ENCODE data around the gene CYP1A2. TPM values are rescaled to one million over a fixed set of nuclear protein-coding genes. Genes with fewer than 3 reads are reported as not detected.

CYP1A2 gene
- total and polyA plus RNA-seq, 2 of the 13 experiments (the other 11 are each of a cell fraction or from before 2014, with no cell fraction given) = 0.07 TPM; not detected in 1

GRCh38 chr15:74799856-74800558 is 51.4 kb downstream of the CYP1A2 start (continued):
- no peak for TF ChIP-seq NFKBIZ (CRISPR knock-in tag; IDR thresholded peaks at IDR 0.05)
- no peak for TF ChIP-seq ERF (CRISPR knock-in tag; IDR thresholded peaks at IDR 0.05)
- TF ChIP-seq, protein P1, sequence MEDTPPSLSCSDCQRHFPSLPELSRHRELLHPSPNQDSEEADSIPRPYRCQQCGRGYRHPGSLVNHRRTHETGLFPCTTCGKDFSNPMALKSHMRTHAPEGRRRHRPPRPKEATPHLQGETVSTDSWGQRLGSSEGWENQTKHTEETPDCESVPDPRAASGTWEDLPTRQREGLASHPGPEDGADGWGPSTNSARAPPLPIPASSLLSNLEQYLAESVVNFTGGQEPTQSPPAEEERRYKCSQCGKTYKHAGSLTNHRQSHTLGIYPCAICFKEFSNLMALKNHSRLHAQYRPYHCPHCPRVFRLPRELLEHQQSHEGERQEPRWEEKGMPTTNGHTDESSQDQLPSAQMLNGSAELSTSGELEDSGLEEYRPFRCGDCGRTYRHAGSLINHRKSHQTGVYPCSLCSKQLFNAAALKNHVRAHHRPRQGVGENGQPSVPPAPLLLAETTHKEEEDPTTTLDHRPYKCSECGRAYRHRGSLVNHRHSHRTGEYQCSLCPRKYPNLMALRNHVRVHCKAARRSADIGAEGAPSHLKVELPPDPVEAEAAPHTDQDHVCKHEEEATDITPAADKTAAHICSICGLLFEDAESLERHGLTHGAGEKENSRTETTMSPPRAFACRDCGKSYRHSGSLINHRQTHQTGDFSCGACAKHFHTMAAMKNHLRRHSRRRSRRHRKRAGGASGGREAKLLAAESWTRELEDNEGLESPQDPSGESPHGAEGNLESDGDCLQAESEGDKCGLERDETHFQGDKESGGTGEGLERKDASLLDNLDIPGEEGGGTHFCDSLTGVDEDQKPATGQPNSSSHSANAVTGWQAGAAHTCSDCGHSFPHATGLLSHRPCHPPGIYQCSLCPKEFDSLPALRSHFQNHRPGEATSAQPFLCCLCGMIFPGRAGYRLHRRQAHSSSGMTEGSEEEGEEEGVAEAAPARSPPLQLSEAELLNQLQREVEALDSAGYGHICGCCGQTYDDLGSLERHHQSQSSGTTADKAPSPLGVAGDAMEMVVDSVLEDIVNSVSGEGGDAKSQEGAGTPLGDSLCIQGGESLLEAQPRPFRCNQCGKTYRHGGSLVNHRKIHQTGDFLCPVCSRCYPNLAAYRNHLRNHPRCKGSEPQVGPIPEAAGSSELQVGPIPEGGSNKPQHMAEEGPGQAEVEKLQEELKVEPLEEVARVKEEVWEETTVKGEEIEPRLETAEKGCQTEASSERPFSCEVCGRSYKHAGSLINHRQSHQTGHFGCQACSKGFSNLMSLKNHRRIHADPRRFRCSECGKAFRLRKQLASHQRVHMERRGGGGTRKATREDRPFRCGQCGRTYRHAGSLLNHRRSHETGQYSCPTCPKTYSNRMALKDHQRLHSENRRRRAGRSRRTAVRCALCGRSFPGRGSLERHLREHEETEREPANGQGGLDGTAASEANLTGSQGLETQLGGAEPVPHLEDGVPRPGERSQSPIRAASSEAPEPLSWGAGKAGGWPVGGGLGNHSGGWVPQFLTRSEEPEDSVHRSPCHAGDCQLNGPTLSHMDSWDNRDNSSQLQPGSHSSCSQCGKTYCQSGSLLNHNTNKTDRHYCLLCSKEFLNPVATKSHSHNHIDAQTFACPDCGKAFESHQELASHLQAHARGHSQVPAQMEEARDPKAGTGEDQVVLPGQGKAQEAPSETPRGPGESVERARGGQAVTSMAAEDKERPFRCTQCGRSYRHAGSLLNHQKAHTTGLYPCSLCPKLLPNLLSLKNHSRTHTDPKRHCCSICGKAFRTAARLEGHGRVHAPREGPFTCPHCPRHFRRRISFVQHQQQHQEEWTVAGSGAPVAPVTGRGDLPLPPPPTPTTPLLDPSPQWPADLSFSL (CRISPR knock-in tag; IDR thresholded peaks at IDR 0.05) = no peak
- TF ChIP-seq ZNF331 (CRISPR knock-in tag; IDR thresholded peaks at IDR 0.05) = no peak
- TF ChIP-seq NFE2L1 (CRISPR knock-in tag; IDR thresholded peaks at IDR 0.05; ENCODE audit: borderline replicate concordance) = no peak
- TF ChIP-seq CBX5 (CRISPR knock-in tag; IDR thresholded peaks at IDR 0.05; ENCODE audit: borderline replicate concordance) = no peak
- no peak; the same call in 1 of the 2 replicates for TF ChIP-seq RXRA (CRISPR knock-in tag; IDR thresholded peaks at IDR 0.05)
- no peak for TF ChIP-seq ZNF879 (CRISPR knock-in tag; IDR thresholded peaks at IDR 0.05)
- no peak for TF ChIP-seq ZNF333 (CRISPR knock-in tag; IDR thresholded peaks at IDR 0.05; ENCODE audit: borderline replicate concordance)
- TF ChIP-seq ZNF235 (CRISPR knock-in tag; IDR thresholded peaks at IDR 0.05; ENCODE audit: borderline replicate concordance) = no peak
- no peak for TF ChIP-seq KLF13 (CRISPR knock-in tag; IDR thresholded peaks at IDR 0.05)
- no peak for TF ChIP-seq SMARCE1 (IDR thresholded peaks at IDR 0.05; ENCODE audit: borderline replicate concordance)
- TF ChIP-seq THYN1 (CRISPR knock-in tag; IDR thresholded peaks at IDR 0.05; ENCODE audit: borderline replicate concordance, low read depth) = no peak
- TF ChIP-seq, protein P2, sequence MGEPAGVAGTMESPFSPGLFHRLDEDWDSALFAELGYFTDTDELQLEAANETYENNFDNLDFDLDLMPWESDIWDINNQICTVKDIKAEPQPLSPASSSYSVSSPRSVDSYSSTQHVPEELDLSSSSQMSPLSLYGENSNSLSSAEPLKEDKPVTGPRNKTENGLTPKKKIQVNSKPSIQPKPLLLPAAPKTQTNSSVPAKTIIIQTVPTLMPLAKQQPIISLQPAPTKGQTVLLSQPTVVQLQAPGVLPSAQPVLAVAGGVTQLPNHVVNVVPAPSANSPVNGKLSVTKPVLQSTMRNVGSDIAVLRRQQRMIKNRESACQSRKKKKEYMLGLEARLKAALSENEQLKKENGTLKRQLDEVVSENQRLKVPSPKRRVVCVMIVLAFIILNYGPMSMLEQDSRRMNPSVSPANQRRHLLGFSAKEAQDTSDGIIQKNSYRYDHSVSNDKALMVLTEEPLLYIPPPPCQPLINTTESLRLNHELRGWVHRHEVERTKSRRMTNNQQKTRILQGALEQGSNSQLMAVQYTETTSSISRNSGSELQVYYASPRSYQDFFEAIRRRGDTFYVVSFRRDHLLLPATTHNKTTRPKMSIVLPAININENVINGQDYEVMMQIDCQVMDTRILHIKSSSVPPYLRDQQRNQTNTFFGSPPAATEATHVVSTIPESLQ (CRISPR knock-in tag; conservative IDR thresholded peaks at IDR 0.05) = no peak
- no peak for TF ChIP-seq ZNF101 (CRISPR knock-in tag; IDR thresholded peaks at IDR 0.05; ENCODE audit: borderline replicate concordance, low read depth)
- TF ChIP-seq SKI (IDR thresholded peaks at IDR 0.05; ENCODE audit: partially characterized antibody) = no peak
- no peak for TF ChIP-seq REXO4 (CRISPR knock-in tag; IDR thresholded peaks at IDR 0.05; ENCODE audit: borderline replicate concordance)
- TF ChIP-seq, protein P3, sequence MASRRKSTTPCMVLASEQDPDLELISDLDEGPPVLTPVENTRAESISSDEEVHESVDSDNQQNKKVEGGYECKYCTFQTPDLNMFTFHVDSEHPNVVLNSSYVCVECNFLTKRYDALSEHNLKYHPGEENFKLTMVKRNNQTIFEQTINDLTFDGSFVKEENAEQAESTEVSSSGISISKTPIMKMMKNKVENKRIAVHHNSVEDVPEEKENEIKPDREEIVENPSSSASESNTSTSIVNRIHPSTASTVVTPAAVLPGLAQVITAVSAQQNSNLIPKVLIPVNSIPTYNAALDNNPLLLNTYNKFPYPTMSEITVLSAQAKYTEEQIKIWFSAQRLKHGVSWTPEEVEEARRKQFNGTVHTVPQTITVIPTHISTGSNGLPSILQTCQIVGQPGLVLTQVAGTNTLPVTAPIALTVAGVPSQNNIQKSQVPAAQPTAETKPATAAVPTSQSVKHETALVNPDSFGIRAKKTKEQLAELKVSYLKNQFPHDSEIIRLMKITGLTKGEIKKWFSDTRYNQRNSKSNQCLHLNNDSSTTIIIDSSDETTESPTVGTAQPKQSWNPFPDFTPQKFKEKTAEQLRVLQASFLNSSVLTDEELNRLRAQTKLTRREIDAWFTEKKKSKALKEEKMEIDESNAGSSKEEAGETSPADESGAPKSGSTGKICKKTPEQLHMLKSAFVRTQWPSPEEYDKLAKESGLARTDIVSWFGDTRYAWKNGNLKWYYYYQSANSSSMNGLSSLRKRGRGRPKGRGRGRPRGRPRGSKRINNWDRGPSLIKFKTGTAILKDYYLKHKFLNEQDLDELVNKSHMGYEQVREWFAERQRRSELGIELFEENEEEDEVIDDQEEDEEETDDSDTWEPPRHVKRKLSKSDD (CRISPR knock-in tag; IDR thresholded peaks at IDR 0.05; ENCODE audit: low read depth) = peak; percentile 49; the same call in 1 of the 2 replicates
- TF ChIP-seq ZMYM4 (CRISPR knock-in tag; IDR thresholded peaks at IDR 0.05) = 0 out of 2 replicates have a peak, but pooled peaks have one; percentile 32
